GM06990 (cell line): ENCODE measurements around the gene ACTR2.
"Not testable (repeated sequence)": the region's sequence is repeated elsewhere in the genome, so short reads cannot be mapped to it uniquely, and the experiment has no call there.

Source experiments
- DNase-seq: peaks from one replicate; pipeline ENCODE4 v3.0.0-alpha.2; 2011; ENCODE audit not compliant: insufficient read length; ENCODE audit errors: extremely low read depth
- H3K27me3 ChIP-seq: replicated peaks from 2 replicates; pipeline ENCODE4 v1.6.0; 2011; ENCODE audit warnings: low read length; ENCODE audit not compliant: control insufficient read depth, insufficient read depth
- H3K36me3 ChIP-seq: 2 replicates; pipeline ENCODE4 v1.5.1; 2011; ENCODE audit warnings: low read length; ENCODE audit not compliant: control insufficient read depth, insufficient read depth
- H3K4me3 ChIP-seq: replicated peaks from 2 replicates; pipeline ENCODE4 v1.5.1; 2011; ENCODE audit warnings: low read depth, mild to moderate bottlenecking, control low read depth, low read length
- CTCF ChIP-seq: IDR thresholded peaks from 2 replicates; pipeline ENCODE4 v1.5.1; 2011; ENCODE audit warnings: low read length, control low read depth, mild to moderate bottlenecking, inconsistent platforms; ENCODE audit not compliant: insufficient read depth, poor library complexity, severe bottlenecking

The ACTR2 gene

DNA sequence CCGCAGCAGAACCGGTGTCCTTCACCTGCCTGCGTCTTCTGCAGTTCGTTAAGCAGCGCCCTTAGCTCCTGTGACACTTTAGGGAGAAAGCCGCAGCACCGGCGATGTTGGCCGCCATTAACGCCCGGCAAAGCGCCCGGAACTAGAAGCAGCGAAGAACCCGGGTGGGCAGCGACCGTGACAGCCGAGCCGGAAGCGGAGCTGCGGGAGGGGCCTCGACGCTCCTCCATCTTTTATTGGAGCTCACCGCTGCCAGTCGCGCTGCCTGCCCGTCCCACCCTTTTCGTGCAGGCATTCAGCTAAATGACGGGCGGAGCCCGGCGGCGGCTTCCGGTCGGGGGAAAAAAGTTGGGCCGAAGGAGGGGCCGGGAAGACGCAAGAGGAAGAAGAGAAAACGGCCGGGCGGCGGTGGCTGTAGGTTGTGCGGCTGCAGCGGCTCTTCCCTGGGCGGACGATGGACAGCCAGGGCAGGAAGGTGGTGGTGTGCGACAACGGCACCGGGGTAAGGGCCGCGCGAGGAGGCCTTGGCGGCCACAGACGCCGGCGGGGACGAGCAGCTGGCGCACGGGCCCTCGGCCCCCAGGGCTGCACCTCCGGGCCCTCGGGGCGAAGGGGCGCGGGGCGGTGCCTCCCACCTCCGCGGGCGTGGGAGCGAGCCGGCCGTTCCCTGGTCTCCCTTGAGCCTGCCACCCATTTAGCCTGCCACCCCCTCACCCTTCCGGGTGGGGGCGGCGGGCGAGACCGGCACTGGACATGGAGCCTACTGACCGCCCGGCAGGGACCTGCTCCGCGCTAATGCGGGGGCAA lies at the start of gene ACTR2:
Gene ACTR2 (plus strand): TSS at position 376 of the 807 bp plus-strand sequence. CDS start 79 bp downstream, at position 455.
- no peak for TF ChIP-seq CTCF
- H3K36me3 ChIP-seq = no peaks in the 10 kb centered on the region
- peak; percentile 98 for DNase-seq
- no peaks in the 10 kb centered on the region for H3K27me3 ChIP-seq
- H3K4me3 ChIP-seq = peak within 1 kb of the TSS; percentile 96

DNA sequence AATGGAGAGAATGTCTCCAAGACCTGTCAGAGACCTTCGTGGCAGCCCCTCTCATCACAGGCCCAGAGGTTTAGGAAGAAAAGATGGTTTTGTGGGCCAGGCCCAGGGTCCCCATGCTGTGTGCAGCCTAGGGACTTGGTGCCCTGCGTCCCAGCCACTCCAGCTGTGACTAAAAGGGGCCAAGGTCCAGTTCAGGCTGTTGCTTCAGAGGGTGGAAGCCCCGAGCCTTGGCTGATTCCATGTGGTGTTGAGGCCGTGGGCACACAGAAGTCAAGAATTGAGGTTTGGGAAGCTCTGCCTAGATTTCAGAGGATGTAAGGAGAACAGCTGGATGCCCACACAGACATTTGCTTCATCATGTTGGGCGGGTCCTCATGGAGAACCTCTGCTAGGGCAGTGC lies 45.1 kb upstream of the ACTR2 start:
- no peak for TF ChIP-seq CTCF
- no peak for DNase-seq
- no peaks in the 10 kb centered on the region for H3K36me3 ChIP-seq
- no peak overlapping the region for H3K4me3 ChIP-seq
- no peaks in the 10 kb centered on the region for H3K27me3 ChIP-seq

- H3K27me3 ChIP-seq, H3K36me3 ChIP-seq, H3K4me3 ChIP-seq: not testable (repeated sequence)
Observed at GRCh38 chr2:65183406-65183805, 44.2 kb upstream of the ACTR2 start.

GRCh38 chr2:65185012-65185411 lies 42.6 kb upstream of the ACTR2 start:
- H3K4me3 ChIP-seq = no peak overlapping the region
- H3K27me3 ChIP-seq = no peaks in the 10 kb centered on the region
- no peak for DNase-seq
- H3K36me3 ChIP-seq = no peaks in the 10 kb centered on the region
- TF ChIP-seq CTCF = no peak

More at GRCh38 chr2:65183406-65183805, 44.2 kb upstream of the ACTR2 start:
- not testable (repeated sequence) for DNase-seq

GRCh38 chr2:65186093-65186868 lies 41.4 kb upstream of the ACTR2 start:
- no peak overlapping the region for H3K4me3 ChIP-seq
- no peaks in the 10 kb centered on the region for H3K36me3 ChIP-seq
- no peaks in the 10 kb centered on the region for H3K27me3 ChIP-seq
- no peak for TF ChIP-seq CTCF
- DNase-seq = no peak
